Body of pancreas (tissue), 4 donors: ENCODE measurements around the gene SOX10. TPM values are rescaled to one million over a fixed set of nuclear protein-coding genes. Genes with fewer than 3 reads are reported as not detected.
A peak's percentile ranks its signal among the peaks of the same experiment; 100 is the strongest.

ENCODE experiments used
- ATAC-seq: fragments of 150-250 bp; one replicate; pipeline ENCODE4 v1.9.1; 2016
- DNase-seq, 4 donors: peaks; one replicate each; pipeline ENCODE4 v3.0.0-alpha.2; 2019
- H3K27ac ChIP-seq, 4 donors: fragments of 200-600 bp; sonication (generic); 1 replicate in 3 of 4; 2 replicates in 1 of 4; pipeline versions ENCODE4 v1.5.1 to v1.6.1; 2016 to 2019; ENCODE audit warnings: mild to moderate bottlenecking in 1 of 4, mixed read lengths in 1 of 4, moderate library complexity in 1 of 4
- H3K27me3 ChIP-seq, 2 donors: fragments of 200-600 bp; sonication (generic); one replicate each; pipeline ENCODE4 v1.6.0; 2016; ENCODE audit warnings: mild to moderate bottlenecking in 1 of 2
- H3K36me3 ChIP-seq, 2 donors: fragments of 200-600 bp; sonication (generic); replicated peaks in 1 of 2; 2 replicates each; pipeline ENCODE4 v1.5.1; 2016; ENCODE audit warnings: low read depth in 2 of 2; ENCODE audit not compliant: insufficient read depth in 1 of 2
- H3K4me1 ChIP-seq: fragments of 200-600 bp; sonication (generic); one replicate; pipeline ENCODE4 v1.6.0; 2016
- H3K4me3 ChIP-seq, 2 donors: fragments of 200-600 bp; sonication (generic); 1 replicate in 1 of 2; 2 replicates in 1 of 2; pipeline ENCODE4 v1.5.1; 2016 to 2019
- H3K9me3 ChIP-seq, 3 donors: fragments of 200-600 bp; sonication (generic); 1 replicate in 2 of 3; 2 replicates in 1 of 3; pipeline ENCODE4 v1.5.1; 2016
- POLR2A ChIP-seq, 3 donors: fragments of 450-650 bp; IDR thresholded peaks; one replicate each; pipeline ENCODE4 v1.6.1; 2016; ENCODE audit warnings: antibody characterized with exemption in 3 of 3, mild to moderate bottlenecking in 2 of 3
- WGBS, 2 donors: methylation state at CpG; one replicate each; pipeline ENCODE4 v1.1.5; 2017; 5-methylcytosine and 5-hydroxymethylcytosine counted together
- intact Hi-C: fragments of 100-400 bp; cut with DNase I; formaldehyde crosslinking; loops from one replicate; pipeline ENCODE4 v1.15.1; 2023
- microRNA-seq, 2 donors: library from miRNA; unstranded; fragments of <30 nt; microRNA quantifications; one replicate each; pipeline ENCODE4, GENCODE V29; 2016; ENCODE audit warnings: borderline number of aligned reads in 2 of 2, borderline replicate concordance in 2 of 2
- total RNA-seq, 2 donors: library from RNA; depleted of rRNA; stranded (reverse); fragments of >200 nt; gene quantifications; one replicate each; pipeline ENCODE4 v1.1.0, GENCODE V29; 2016
- TF ChIP-seq, protein P1 (sequence below), 7 experiments: fragments of 450-650 bp in 4 of 7; fragments of 200-600 bp in 3 of 7; sonication (generic) in 3 of 7; IDR thresholded peaks; one replicate each; pipeline ENCODE4 v1.5.1; 2016 to 2019; ENCODE audit warnings: antibody characterized with exemption in 7 of 7

The SOX10 gene
- total RNA-seq, 2 donors from 2014 or later = 0.66 TPM; not detected in 1

DNA sequence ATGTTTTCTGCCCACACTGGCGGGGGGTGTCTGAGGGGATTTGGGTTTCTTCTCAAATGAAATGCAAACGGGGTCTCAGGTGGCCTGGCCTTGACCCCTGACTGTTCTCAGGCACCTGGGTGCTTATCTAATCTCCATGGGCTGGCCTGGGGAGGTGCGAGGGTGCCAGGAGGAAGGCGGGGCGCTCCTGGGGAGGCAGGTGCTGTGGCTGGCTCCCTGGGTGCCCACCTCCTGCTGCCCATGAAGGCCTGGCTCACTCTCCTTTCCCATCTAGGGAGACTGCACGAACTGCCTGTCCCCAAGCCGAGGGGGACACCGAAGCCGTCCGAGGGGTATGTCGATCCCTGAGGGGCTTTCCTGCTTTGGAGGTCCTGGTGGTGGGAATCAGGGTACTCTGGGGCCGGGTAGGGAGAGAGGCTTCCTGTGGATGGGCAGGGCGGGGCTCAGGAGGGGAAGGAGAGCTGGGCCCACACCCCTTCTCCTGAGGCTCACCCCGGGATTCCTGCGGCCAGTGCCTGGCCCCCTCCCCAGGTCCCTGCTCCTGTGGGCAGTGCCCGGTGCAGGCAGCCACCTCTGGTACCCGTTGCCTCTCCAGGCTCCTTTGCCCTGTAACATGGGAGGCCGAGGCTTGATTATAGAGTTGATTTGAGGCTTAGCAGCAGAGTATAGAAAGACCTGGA, 59.8 kb downstream of the SOX10 start:
- ATAC-seq = peak; percentile 26
- no peak for TF ChIP-seq POLR2A (IDR thresholded peaks at IDR 0.05)
- TF ChIP-seq, protein P1, sequence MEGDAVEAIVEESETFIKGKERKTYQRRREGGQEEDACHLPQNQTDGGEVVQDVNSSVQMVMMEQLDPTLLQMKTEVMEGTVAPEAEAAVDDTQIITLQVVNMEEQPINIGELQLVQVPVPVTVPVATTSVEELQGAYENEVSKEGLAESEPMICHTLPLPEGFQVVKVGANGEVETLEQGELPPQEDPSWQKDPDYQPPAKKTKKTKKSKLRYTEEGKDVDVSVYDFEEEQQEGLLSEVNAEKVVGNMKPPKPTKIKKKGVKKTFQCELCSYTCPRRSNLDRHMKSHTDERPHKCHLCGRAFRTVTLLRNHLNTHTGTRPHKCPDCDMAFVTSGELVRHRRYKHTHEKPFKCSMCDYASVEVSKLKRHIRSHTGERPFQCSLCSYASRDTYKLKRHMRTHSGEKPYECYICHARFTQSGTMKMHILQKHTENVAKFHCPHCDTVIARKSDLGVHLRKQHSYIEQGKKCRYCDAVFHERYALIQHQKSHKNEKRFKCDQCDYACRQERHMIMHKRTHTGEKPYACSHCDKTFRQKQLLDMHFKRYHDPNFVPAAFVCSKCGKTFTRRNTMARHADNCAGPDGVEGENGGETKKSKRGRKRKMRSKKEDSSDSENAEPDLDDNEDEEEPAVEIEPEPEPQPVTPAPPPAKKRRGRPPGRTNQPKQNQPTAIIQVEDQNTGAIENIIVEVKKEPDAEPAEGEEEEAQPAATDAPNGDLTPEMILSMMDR (IDR thresholded peaks at IDR 0.05) = no peak

DNA sequence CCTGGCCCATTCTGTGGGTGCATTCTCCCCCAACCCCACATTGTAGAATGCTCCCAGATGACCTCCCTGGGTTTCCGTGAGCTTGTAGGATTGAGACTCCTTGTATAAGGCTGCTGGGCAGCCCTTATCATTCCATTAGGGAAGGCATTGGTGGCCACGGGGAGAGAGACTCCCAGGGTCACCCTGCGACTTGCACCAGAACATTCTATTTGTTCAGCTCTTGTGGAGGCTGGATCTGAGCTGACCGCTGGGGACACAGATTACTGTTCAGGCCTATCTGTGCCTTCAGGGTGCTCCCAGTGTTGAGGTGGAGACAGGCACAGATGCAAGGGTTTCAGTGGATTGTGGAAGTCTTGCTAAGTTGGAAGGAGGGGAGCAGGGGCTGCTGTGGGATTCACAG, 60.4 kb downstream of the SOX10 start:
- Histone ChIP-seq H3K4me3 (no peak overlapping the region), H3K27me3 (no peaks in the 10 kb centered on the region), H3K9me3 (no peaks in the 10 kb centered on the region), H3K4me1 (peaks cover 43% of the 10 kb centered on the region), H3K27ac (peak overlapping the region; percentile 49 to 62 (median 54)), H3K36me3 (peaks cover 0 to 19% of the 10 kb centered on the region in 2 donors)
- intact Hi-C loops = no loop called here
- DNase-seq (peak in 3 of 4 donors; percentile 41 to 56 (median 41)), ATAC-seq (peak; percentile 22)
- TF ChIP-seq, protein P1 (IDR thresholded peaks at IDR 0.05) = no peak
- TF ChIP-seq POLR2A (IDR thresholded peaks at IDR 0.05) = no peak
- WGBS, 2 donors = 35 to 49% methylated on average over 4 of the region's 4 CpGs

More for the DNA sequence above, 59.8 kb downstream of the SOX10 start:
- Histone ChIP-seq H3K9me3 (no peaks in the 10 kb centered on the region), H3K27me3 (no peaks in the 10 kb centered on the region), H3K4me3 (no peak overlapping the region), H3K4me1 (peaks cover 49% of the 10 kb centered on the region), H3K27ac (peak overlapping the region; percentile 49 to 62 (median 54)), H3K36me3 (peaks cover 0 to 19% of the 10 kb centered on the region in 2 donors)
- intact Hi-C loops = no loop called here
- DNase-seq = peak; percentile 45 to 70 (median 55)
- WGBS, 2 donors = 45% methylated on average over 18 of the region's 18 CpGs; no CpG with 5 or more reads in 1 of the 2 donors

Small RNA genes lying within 50 kb of the gene (microRNA-seq; reads per million reads assigned to microRNA genes)
- gene MIR4534 (0 reads per million in 2 donors), gene MIR6820 (0.93 to 1.3 reads per million in 2 donors)

Other genes starting within 250 kb of the SOX10 start
- gene GCAT, start 176.6 kb downstream of the SOX10 start, total RNA-seq = 10 to 100 TPM; 31.6 to 42.5 TPM
- not detected for gene GALR3, start 161.2 kb downstream of the SOX10 start, total RNA-seq
- 10 to 100 TPM; 38.1 to 88.0 TPM for gene ANKRD54, start 140.2 kb downstream of the SOX10 start, total RNA-seq
- gene EIF3L, start 135.1 kb downstream of the SOX10 start, total RNA-seq = 100 to 1,000 TPM; 139 to 230 TPM
- 10 to 100 TPM; 19.2 to 34.9 TPM for gene MICALL1, start 78.3 kb downstream of the SOX10 start, total RNA-seq
- gene C22orf23, start 31.0 kb downstream of the SOX10 start, total RNA-seq = not detected
- 100 to 1,000 TPM in 1 of 2 donors, 10 to 100 TPM in 1; 43.8 to 119 TPM for gene POLR2F, start 30.9 kb downstream of the SOX10 start, total RNA-seq
- gene PICK1, start 72.8 kb upstream of the SOX10 start, total RNA-seq = 10 to 100 TPM; 39.7 to 52.4 TPM
- not detected for gene SLC16A8, start 99.6 kb upstream of the SOX10 start, total RNA-seq
- 1 to 10 TPM in 1 of 2 donors, under 1 TPM in 1; 0.66 to 4.4 TPM for gene BAIAP2L2, start 126.1 kb upstream of the SOX10 start, total RNA-seq
- 10 to 100 TPM; 41.5 to 68.0 TPM for gene PLA2G6, start 197.3 kb upstream of the SOX10 start, total RNA-seq
- 10 to 100 TPM; 16.9 to 35.6 TPM for gene MAFF, start 217.4 kb upstream of the SOX10 start, total RNA-seq